IPS DF 6.9 (cell line): ENCODE measurements around the gene ORM2.

Experiments used
- DNase-seq: peaks from one replicate; pipeline ENCODE4 v3.0.0-alpha.2; 2013; ENCODE audit warnings: low read depth, low spot score
- H3K27ac ChIP-seq: one replicate; pipeline ENCODE4 v1.5.1; 2013; ENCODE audit warnings: low read length, control low read depth
- H3K27me3 ChIP-seq: 2 replicates; pipeline ENCODE4 v1.6.1; 2013; ENCODE audit warnings: mild to moderate bottlenecking, low read length; ENCODE audit not compliant: control insufficient read depth, insufficient read depth
- H3K36me3 ChIP-seq: 2 replicates; pipeline ENCODE4 v1.6.1; 2013; ENCODE audit warnings: low read length; ENCODE audit not compliant: control insufficient read depth, insufficient read depth
- H3K4me1 ChIP-seq: 2 replicates; pipeline ENCODE4 v1.6.1; 2013; ENCODE audit warnings: low read length; ENCODE audit not compliant: control insufficient read depth, insufficient read depth
- H3K4me3 ChIP-seq: 2 replicates; pipeline ENCODE4 v1.5.1; 2013; ENCODE audit warnings: mild to moderate bottlenecking, low read length
- H3K9me3 ChIP-seq: 2 replicates; pipeline ENCODE4 v1.6.1; 2013; ENCODE audit warnings: low read length, inconsistent platforms; ENCODE audit not compliant: control insufficient read depth, insufficient read depth
- WGBS: extraction: QIAGEN DNeasy Blood & Tissue Kit; methylation state at CpG from one replicate; pipeline ENCODE4 v1.1.7; 2013; ENCODE audit warnings: mixed read lengths, missing lambda C conversion rate; ENCODE audit not compliant: insufficient read length, insufficient coverage; 5-methylcytosine and 5-hydroxymethylcytosine counted together

ORM2 gene

GRCh38 chr9:114349713-114350480, 20.2 kb downstream of the ORM2 start:
- Histone ChIP-seq H3K4me3 (no peak overlapping the region), H3K36me3 (peaks cover 13% of the 10 kb centered on the region; the same call in 1 of the 2 replicates), H3K4me1 (peaks cover 4% of the 10 kb centered on the region; the same call in 1 of the 2 replicates), H3K9me3 (no peaks in the 10 kb centered on the region), H3K27me3 (no peaks in the 10 kb centered on the region), H3K27ac (no peak overlapping the region)
- no peak for DNase-seq
- no CpG with 5 or more reads among the region's 10 CpGs for WGBS

- no CpG with 5 or more reads among the region's 16 CpGs for WGBS
- Histone ChIP-seq H3K27me3 (no peaks in the 10 kb centered on the region), H3K9me3 (no peaks in the 10 kb centered on the region), H3K4me3 (no peak overlapping the region), H3K36me3 (peaks cover 18% of the 10 kb centered on the region), H3K27ac (no peak overlapping the region), H3K4me1 (peaks cover 4% of the 10 kb centered on the region; the same call in 1 of the 2 replicates)
- no peak for DNase-seq
Observed at GRCh38 chr9:114350636-114351401, 21.1 kb downstream of the ORM2 start.

DNA sequence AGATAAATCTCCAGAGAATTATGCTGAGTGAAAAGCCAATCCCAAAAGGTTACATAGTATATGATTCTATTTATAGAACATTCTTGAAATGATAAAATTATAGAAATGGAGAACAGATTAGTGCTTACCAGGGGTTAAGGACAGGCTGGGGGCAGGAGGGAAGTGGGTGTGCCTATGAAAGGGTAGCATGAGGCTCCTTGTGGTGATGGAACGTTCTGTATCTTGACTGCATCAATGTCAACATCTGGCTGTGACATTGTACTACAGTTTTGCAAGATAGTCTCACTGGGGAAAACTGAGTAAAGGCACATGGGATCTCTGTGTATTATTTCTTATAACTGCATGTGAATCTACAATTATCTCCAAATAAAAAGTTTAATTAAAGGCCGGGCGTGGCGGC, 22.3 kb downstream of the ORM2 start:
- no peak overlapping the region for H3K27ac ChIP-seq
- peaks cover 4% of the 10 kb centered on the region; the same call in 1 of the 2 replicates for H3K4me1 ChIP-seq
- H3K9me3 ChIP-seq = no peaks in the 10 kb centered on the region
- H3K4me3 ChIP-seq = no peak overlapping the region
- H3K36me3 ChIP-seq = peaks cover 13% of the 10 kb centered on the region
- no CpG with 5 or more reads among the region's 4 CpGs for WGBS
- no peaks in the 10 kb centered on the region for H3K27me3 ChIP-seq
- no peak for DNase-seq

DNA sequence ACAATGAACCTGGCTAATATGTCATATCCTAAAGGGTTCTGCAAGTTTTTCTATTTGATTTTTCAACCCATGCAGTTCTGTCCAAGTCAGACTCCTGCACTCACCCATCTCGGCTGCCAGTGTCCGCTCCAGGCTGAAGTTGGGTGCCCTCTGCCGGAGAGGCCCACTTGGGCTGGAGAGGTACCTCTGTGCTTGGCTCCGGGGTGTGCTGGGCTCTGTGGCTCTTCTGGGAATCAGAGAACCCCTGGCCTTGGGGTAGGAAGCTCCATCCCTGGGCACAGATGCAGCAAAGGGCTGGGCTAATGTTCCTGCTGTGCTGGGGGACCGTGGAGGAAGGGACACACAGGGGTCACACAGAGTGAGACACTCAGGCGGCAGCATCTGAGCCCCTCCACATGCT, 26.2 kb downstream of the ORM2 start:
- H3K27ac ChIP-seq = no peak overlapping the region
- H3K27me3 ChIP-seq = no peaks in the 10 kb centered on the region
- no peaks in the 10 kb centered on the region for H3K9me3 ChIP-seq
- H3K4me3 ChIP-seq = no peak overlapping the region
- DNase-seq = no peak
- WGBS = no CpG with 5 or more reads among the region's 6 CpGs
- H3K36me3 ChIP-seq = peaks cover 20% of the 10 kb centered on the region
- no peaks in the 10 kb centered on the region for H3K4me1 ChIP-seq

DNA sequence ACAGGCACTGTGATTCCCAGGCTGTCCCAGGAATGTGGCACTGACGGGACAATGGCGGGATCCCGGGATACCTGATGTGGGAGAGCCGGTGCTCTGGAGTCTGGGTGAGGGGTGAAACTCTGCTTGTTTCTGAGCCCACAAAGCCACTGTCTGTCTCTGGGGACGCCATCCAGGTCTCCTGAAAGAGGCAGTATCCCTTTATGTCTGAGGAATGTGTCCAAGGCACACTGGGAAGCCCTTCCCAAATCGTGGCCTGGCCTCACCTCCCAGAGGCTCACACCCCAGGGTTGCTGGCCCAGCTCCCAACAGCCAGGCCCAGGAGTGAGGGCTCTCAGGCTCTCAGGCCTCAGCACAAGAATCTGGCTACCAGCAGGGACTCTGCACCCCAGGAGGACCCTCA, 27.1 kb downstream of the ORM2 start:
- Histone ChIP-seq H3K4me1 (no peaks in the 10 kb centered on the region), H3K27me3 (no peaks in the 10 kb centered on the region), H3K27ac (no peak overlapping the region), H3K36me3 (peaks cover 24% of the 10 kb centered on the region), H3K4me3 (no peak overlapping the region), H3K9me3 (no peaks in the 10 kb centered on the region)
- DNase-seq = no peak
- whole genome bisulfite sequencing = no CpG with 5 or more reads among the region's 6 CpGs

DNA sequence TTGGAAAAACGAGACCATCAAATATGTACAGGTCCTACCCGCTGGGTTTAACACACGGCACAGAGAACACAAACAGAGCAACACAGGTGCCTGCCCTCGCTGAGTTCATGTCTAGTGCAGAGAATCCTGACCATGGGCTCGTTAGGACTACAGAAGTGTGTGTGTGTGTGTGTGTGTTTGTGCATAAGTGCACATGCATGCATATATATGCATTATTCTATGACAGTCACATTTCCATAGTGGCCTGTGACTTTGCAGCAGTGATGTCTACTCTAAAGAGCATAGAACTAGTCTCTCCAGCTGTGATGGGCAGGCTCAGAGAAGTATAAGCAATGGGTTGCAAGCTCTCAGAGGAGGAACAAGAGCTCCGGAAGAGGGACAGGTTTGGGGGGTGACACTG, 27.7 kb downstream of the ORM2 start:
- no peaks in the 10 kb centered on the region for H3K9me3 ChIP-seq
- no peak overlapping the region for H3K4me3 ChIP-seq
- H3K36me3 ChIP-seq = peaks cover 26% of the 10 kb centered on the region
- no peaks in the 10 kb centered on the region for H3K27me3 ChIP-seq
- H3K27ac ChIP-seq = no peak overlapping the region
- DNase-seq = no peak
- WGBS = no CpG with 5 or more reads among the region's 6 CpGs
- no peaks in the 10 kb centered on the region for H3K4me1 ChIP-seq

GRCh38 chr9:114357911-114358328, 28.3 kb downstream of the ORM2 start:
- Histone ChIP-seq H3K4me1 (no peaks in the 10 kb centered on the region), H3K9me3 (no peaks in the 10 kb centered on the region), H3K27ac (no peak overlapping the region), H3K27me3 (no peaks in the 10 kb centered on the region), H3K4me3 (no peak overlapping the region), H3K36me3 (peaks cover 29% of the 10 kb centered on the region)
- no peak for DNase-seq
- WGBS = no CpG with 5 or more reads among the region's 9 CpGs

DNA sequence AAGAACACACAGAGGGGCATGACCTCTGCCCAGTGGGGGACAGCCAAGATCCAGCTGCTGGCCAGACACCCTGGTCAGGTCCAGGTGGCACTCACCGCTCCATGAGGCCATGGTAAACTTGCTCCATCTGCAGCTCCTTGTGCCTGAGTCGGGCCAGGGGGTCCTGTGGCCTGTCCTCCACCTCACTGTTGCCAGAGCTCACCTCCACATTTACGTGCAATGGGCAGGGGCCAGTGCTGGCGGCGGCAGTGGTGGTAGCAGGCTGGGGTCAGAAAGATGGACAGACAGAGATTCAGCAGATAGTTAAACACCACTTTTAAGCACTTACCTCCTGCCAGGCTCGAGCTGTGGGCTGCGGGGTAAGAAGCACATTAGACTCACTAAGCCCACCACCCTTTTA, 30.1 kb downstream of the ORM2 start:
- H3K4me1 ChIP-seq = no peaks in the 10 kb centered on the region
- H3K27ac ChIP-seq = no peak overlapping the region
- DNase-seq = no peak
- no CpG with 5 or more reads among the region's 7 CpGs for WGBS
- peaks cover 29% of the 10 kb centered on the region for H3K36me3 ChIP-seq
- H3K4me3 ChIP-seq = no peak overlapping the region
- no peaks in the 10 kb centered on the region for H3K9me3 ChIP-seq
- H3K27me3 ChIP-seq = no peaks in the 10 kb centered on the region

DNA sequence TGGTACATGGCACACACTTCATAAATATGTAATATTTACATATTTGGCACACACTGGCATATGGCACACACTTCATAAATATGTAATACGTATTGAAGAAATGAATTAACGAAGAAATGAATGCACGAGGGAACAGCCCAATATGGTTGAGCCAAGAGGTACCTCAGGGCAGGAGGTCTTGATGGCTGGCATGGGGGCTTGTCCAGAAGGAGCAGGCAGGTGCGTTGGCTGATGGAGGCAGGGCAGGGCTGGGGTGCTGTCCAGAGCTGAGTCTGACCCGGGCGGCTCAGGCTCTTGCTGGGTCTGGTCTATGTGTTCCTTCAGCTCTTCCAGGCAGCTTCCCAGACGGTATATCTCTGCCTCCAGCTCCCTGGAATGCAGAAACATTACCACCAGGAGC, 31.9 kb downstream of the ORM2 start:
- Histone ChIP-seq H3K27me3 (no peaks in the 10 kb centered on the region), H3K27ac (no peak overlapping the region), H3K4me3 (no peak overlapping the region), H3K36me3 (peaks cover 22% of the 10 kb centered on the region), H3K4me1 (no peaks in the 10 kb centered on the region), H3K9me3 (no peaks in the 10 kb centered on the region)
- whole genome bisulfite sequencing = no CpG with 5 or more reads among the region's 7 CpGs
- no peak for DNase-seq

DNA sequence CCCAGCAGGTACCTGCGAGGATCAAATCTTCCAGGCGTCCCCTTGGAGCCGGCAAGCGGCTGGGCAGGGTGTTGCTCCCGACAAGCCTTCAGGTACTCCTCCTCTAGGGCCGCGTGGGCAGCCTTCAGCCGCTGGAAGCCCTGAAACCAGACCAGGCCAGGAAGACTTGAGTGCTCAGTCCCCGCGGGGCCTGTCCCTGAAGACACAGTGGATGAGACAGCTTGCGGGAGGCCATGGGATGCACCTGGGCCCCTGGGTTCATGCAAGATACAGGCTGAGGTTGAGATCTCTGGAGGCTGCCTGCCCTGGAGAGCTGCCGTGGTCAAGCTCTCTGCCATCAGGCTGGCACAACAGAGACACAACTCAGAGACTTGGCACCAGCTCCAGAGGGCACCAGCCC, 32.7 kb downstream of the ORM2 start:
- H3K4me1 ChIP-seq = no peaks in the 10 kb centered on the region
- WGBS = no CpG with 5 or more reads among the region's 12 CpGs
- H3K9me3 ChIP-seq = no peaks in the 10 kb centered on the region
- no peaks in the 10 kb centered on the region for H3K27me3 ChIP-seq
- H3K27ac ChIP-seq = no peak overlapping the region
- DNase-seq = no peak
- H3K4me3 ChIP-seq = no peak overlapping the region
- H3K36me3 ChIP-seq = peaks cover 23% of the 10 kb centered on the region
